AG09309 (cell line): Measurements from ENCODE around the gene PCK1.

Source experiments
- DNase-seq: peaks from one replicate; pipeline ENCODE4 v3.0.0-alpha.2; 2010; ENCODE audit warnings: low read depth
- H3K4me3 ChIP-seq: 2 replicates; pipeline ENCODE4 v1.5.1; 2011; ENCODE audit warnings: mild to moderate bottlenecking, low read depth, low read length, moderate library complexity; ENCODE audit not compliant: control insufficient read depth
- TF ChIP-seq, protein P1 (sequence below): IDR thresholded peaks from 2 replicates; pipeline ENCODE4 v1.5.1; 2011; ENCODE audit warnings: mild to moderate bottlenecking, low read depth, low read length, inconsistent platforms; ENCODE audit not compliant: insufficient read depth, control insufficient read depth; ENCODE audit errors: missing control alignments

PCK1 gene

GRCh38 chr20:57580478-57581201 is 19.7 kb downstream of the PCK1 start:
- TF ChIP-seq, protein P1, sequence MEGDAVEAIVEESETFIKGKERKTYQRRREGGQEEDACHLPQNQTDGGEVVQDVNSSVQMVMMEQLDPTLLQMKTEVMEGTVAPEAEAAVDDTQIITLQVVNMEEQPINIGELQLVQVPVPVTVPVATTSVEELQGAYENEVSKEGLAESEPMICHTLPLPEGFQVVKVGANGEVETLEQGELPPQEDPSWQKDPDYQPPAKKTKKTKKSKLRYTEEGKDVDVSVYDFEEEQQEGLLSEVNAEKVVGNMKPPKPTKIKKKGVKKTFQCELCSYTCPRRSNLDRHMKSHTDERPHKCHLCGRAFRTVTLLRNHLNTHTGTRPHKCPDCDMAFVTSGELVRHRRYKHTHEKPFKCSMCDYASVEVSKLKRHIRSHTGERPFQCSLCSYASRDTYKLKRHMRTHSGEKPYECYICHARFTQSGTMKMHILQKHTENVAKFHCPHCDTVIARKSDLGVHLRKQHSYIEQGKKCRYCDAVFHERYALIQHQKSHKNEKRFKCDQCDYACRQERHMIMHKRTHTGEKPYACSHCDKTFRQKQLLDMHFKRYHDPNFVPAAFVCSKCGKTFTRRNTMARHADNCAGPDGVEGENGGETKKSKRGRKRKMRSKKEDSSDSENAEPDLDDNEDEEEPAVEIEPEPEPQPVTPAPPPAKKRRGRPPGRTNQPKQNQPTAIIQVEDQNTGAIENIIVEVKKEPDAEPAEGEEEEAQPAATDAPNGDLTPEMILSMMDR = no peak
- no peak overlapping the region for H3K4me3 ChIP-seq
- DNase-seq = no peak

- no peak overlapping the region for H3K4me3 ChIP-seq
- DNase-seq = no peak
- TF ChIP-seq, protein P1 = no peak
Measured at GRCh38 chr20:57581202-57582028, 20.5 kb downstream of the PCK1 start.

DNA sequence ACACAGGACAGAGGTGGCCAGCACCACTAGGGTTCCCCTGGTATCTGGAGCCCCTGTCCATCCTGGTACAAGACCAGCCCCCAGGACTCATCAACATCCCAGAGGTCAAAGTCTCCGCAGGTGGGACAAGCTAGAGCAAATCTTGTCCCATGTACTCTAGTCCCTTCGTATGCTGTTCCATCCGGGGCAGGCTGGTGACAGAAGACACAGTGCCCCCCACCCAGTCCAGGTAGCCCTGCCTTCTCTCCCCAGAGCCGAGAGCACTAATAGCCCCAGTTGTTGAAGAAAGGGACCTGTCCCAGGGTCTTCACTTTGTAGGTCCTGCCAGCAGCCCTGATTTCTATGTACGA is 21.1 kb downstream of the PCK1 start:
- H3K4me3 ChIP-seq = no peak overlapping the region
- TF ChIP-seq, protein P1 = no peak
- DNase-seq = no peak

- TF ChIP-seq, protein P1 = peak; percentile 28
Measured at GRCh38 chr20:57582432-57583288, 21.8 kb downstream of the PCK1 start.

GRCh38 chr20:57583289-57584257 is 22.7 kb downstream of the PCK1 start:
- no peak overlapping the region for H3K4me3 ChIP-seq
- DNase-seq = no peak
- TF ChIP-seq, protein P1 = no peak

More at GRCh38 chr20:57582432-57583288, 21.8 kb downstream of the PCK1 start:
- DNase-seq = no peak
- no peak overlapping the region for H3K4me3 ChIP-seq
